ENCODE results near the gene BICD2.
"Not testable (repeated sequence)": the region's sequence is repeated elsewhere in the genome, so short reads cannot be mapped to it uniquely, and the experiment has no call there.

The BICD2 gene

DNA sequence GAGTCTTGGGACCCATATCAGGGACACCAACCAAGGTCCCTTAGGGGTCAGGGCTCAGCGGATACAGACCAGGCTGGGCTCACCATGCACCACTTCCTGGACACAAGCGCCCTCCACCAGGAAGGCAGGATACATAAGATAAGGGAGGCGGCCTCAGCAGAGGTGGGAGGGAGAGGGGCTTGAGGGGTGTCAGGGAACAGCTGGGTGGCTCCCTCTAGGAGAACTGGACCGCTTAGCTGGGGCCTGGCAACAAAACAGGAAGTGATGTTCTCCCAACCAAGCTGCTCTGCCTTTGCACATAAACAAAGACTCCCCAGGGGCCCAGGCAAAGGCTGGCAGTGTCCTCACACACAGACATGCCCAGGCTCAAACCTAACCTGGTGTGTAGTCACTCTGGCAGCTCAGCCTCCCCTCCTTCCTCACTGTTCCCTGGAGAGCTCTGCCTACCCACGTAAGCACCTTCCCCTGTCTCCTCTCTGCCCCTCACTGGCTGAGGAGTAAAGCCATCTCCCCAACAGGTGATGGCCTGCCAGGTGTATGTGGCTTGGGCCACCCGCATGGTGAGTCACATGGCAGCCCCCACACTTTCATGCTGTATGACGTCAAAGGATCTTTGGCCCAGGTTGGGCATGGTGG, 5.8 kb upstream of the BICD2 start:
- Histone ChIP-seq H3K27me3 (replicated peaks; ENCODE audit: insufficient read depth, low read length) (no peaks in the 10 kb centered on the region), H2AFZ (ENCODE audit: low read length) (peak overlapping the region; percentile 50), H3K9ac (ENCODE audit: low read length) (no peak overlapping the region), H3K36me3 (replicated peaks; ENCODE audit: insufficient read depth, low read length) (no peaks in the 10 kb centered on the region), H3K4me1 (ENCODE audit: low read length) (peaks cover 17% of the 10 kb centered on the region), H3K4me2 (ENCODE audit: low read depth, low read length) (no peak overlapping the region), H3F3A (ENCODE audit: insufficient read depth, low read length) (peaks cover 9% of the 10 kb centered on the region; the same call in 1 of the 2 replicates), H3K4me3 (ENCODE audit: low read length) (no peak overlapping the region), H3K9me3 (replicated peaks; ENCODE audit: insufficient read depth, low read length) (no peaks in the 10 kb centered on the region), H3K27ac (ENCODE audit: low read length) (no peak overlapping the region), H3K9me2 (replicated peaks; ENCODE audit: insufficient read depth, low read length) (no peaks in the 10 kb centered on the region), H4K20me1 (ENCODE audit: insufficient read depth, low read length) (no peaks in the 10 kb centered on the region), H3K79me2 (ENCODE audit: low read length) (no peaks in the 10 kb centered on the region)
- DNase-seq: no peak
- TF ChIP-seq EZH2phosphoT487 (IDR thresholded peaks at IDR 0.05; ENCODE audit: low read length): no peak
- TF ChIP-seq, protein P1, sequence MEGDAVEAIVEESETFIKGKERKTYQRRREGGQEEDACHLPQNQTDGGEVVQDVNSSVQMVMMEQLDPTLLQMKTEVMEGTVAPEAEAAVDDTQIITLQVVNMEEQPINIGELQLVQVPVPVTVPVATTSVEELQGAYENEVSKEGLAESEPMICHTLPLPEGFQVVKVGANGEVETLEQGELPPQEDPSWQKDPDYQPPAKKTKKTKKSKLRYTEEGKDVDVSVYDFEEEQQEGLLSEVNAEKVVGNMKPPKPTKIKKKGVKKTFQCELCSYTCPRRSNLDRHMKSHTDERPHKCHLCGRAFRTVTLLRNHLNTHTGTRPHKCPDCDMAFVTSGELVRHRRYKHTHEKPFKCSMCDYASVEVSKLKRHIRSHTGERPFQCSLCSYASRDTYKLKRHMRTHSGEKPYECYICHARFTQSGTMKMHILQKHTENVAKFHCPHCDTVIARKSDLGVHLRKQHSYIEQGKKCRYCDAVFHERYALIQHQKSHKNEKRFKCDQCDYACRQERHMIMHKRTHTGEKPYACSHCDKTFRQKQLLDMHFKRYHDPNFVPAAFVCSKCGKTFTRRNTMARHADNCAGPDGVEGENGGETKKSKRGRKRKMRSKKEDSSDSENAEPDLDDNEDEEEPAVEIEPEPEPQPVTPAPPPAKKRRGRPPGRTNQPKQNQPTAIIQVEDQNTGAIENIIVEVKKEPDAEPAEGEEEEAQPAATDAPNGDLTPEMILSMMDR (IDR thresholded peaks at IDR 0.05; ENCODE audit: low read length): no peak
- TF ChIP-seq EZH2 (optimal IDR thresholded peaks at IDR 0.05; ENCODE audit: low read depth, low read length): no peak

GRCh38 chr9:92769990-92770359, 5.3 kb upstream of the BICD2 start:
- H2AFZ ChIP-seq (ENCODE audit: low read length): peak overlapping the region; percentile 50
- no peaks in the 10 kb centered on the region for H3K9me2 ChIP-seq (replicated peaks; ENCODE audit: insufficient read depth, low read length)

DNA sequence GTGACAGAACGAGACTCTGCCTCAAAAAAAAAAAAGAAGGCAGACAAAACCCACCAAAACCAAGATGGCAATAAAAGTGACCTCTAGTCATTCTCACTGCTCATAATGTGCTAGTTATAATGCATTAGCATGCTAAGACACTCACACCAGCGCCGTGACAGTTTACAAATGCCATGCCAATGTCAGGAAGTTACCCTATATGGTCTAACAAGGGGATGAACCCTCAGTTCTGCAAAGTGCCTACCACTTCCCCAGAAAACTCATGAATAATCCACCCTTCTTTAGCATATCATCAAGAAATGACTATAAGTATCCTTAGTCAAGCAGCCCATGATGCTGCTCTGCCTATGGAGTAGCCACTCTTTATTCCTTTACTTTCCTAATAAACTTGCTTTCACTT, 4.7 kb upstream of the BICD2 start:
- Histone ChIP-seq H3K27me3 (replicated peaks; ENCODE audit: insufficient read depth, low read length) (no peaks in the 10 kb centered on the region), H3K79me2 (ENCODE audit: low read length) (peaks cover 3% of the 10 kb centered on the region), H3K9ac (ENCODE audit: low read length) (no peak overlapping the region), H3K4me2 (ENCODE audit: low read depth, low read length) (no peak overlapping the region), H4K20me1 (ENCODE audit: insufficient read depth, low read length) (no peaks in the 10 kb centered on the region), H3K4me3 (ENCODE audit: low read length) (no peak overlapping the region), H2AFZ (ENCODE audit: low read length) (no peak overlapping the region), H3K27ac (ENCODE audit: low read length) (no peak overlapping the region), H3K9me3 (replicated peaks; ENCODE audit: insufficient read depth, low read length) (no peaks in the 10 kb centered on the region), H3K36me3 (replicated peaks; ENCODE audit: insufficient read depth, low read length) (no peaks in the 10 kb centered on the region), H3K9me2 (replicated peaks; ENCODE audit: insufficient read depth, low read length) (no peaks in the 10 kb centered on the region), H3K4me1 (ENCODE audit: low read length) (peaks cover 17% of the 10 kb centered on the region), H3F3A (ENCODE audit: insufficient read depth, low read length) (peaks cover 15% of the 10 kb centered on the region; the same call in 1 of the 2 replicates)
- TF ChIP-seq EZH2phosphoT487 (IDR thresholded peaks at IDR 0.05; ENCODE audit: low read length): no peak
- TF ChIP-seq EZH2 (optimal IDR thresholded peaks at IDR 0.05; ENCODE audit: low read depth, low read length): no peak
- TF ChIP-seq, protein P1 (IDR thresholded peaks at IDR 0.05; ENCODE audit: low read length): no peak
- no peak for DNase-seq

More at GRCh38 chr9:92769990-92770359, 5.3 kb upstream of the BICD2 start:
- Histone ChIP-seq H4K20me1 (ENCODE audit: insufficient read depth, low read length) (no peaks in the 10 kb centered on the region), H3K4me2 (ENCODE audit: low read depth, low read length) (no peak overlapping the region), H3K9me3 (replicated peaks; ENCODE audit: insufficient read depth, low read length) (no peaks in the 10 kb centered on the region), H3K4me3 (ENCODE audit: low read length) (no peak overlapping the region), H3K27me3 (replicated peaks; ENCODE audit: insufficient read depth, low read length) (no peaks in the 10 kb centered on the region), H3K79me2 (ENCODE audit: low read length) (no peaks in the 10 kb centered on the region), H3K4me1 (ENCODE audit: low read length) (peaks cover 17% of the 10 kb centered on the region), H3K27ac (ENCODE audit: low read length) (no peak overlapping the region), H3K9ac (ENCODE audit: low read length) (no peak overlapping the region), H3F3A (ENCODE audit: insufficient read depth, low read length) (peaks cover 14% of the 10 kb centered on the region; the same call in 1 of the 2 replicates), H3K36me3 (replicated peaks; ENCODE audit: insufficient read depth, low read length) (no peaks in the 10 kb centered on the region)
- TF ChIP-seq, protein P1 (IDR thresholded peaks at IDR 0.05; ENCODE audit: low read length): no peak
- TF ChIP-seq EZH2phosphoT487 (IDR thresholded peaks at IDR 0.05; ENCODE audit: low read length): no peak
- TF ChIP-seq EZH2 (optimal IDR thresholded peaks at IDR 0.05; ENCODE audit: low read depth, low read length): no peak
- no peak for DNase-seq

DNA sequence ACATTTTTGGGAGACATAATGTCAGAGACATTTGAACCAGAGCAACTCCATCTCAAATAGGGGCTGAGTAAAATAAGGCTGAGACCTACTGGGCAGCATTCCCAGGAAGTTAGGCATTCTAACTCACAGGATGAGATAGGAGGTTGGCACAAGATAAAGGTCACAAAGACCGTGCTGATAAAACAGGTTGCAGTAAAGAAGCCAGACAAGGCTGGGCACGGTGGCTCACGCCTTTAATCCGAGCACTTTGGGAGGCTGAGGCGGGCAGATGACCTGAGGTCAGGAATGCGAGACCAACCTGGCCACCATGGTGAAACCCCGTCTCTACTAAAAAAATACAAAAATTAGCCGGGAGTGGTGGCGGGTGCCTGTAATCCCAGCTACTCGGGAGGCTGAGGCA, 4.2 kb upstream of the BICD2 start:
- H3K79me2 ChIP-seq (ENCODE audit: low read length); DNase-seq; H4K20me1 ChIP-seq (ENCODE audit: insufficient read depth, low read length); H3K36me3 ChIP-seq (replicated peaks; ENCODE audit: insufficient read depth, low read length); H3K27ac ChIP-seq (ENCODE audit: low read length); H3K27me3 ChIP-seq (replicated peaks; ENCODE audit: insufficient read depth, low read length); H2AFZ ChIP-seq (ENCODE audit: low read length); H3K9me2 ChIP-seq (replicated peaks; ENCODE audit: insufficient read depth, low read length); H3K9me3 ChIP-seq (replicated peaks; ENCODE audit: insufficient read depth, low read length); H3K4me3 ChIP-seq (ENCODE audit: low read length); H3K9ac ChIP-seq (ENCODE audit: low read length); H3K4me2 ChIP-seq (ENCODE audit: low read depth, low read length): not testable (repeated sequence)
- Histone ChIP-seq H3F3A (ENCODE audit: insufficient read depth, low read length) (peaks cover 15% of the 10 kb centered on the region), H3K4me1 (ENCODE audit: low read length) (peaks cover 17% of the 10 kb centered on the region)

Measured in MM.1S (cell line).